GM18519 (cell line): ENCODE measurements around the gene SH3RF1.
A peak's percentile ranks its signal among the peaks of the same experiment; 100 is the strongest.

Source experiments
- ATAC-seq: cut with Tn5 transposase; IDR thresholded peaks from one replicate; pipeline ENCODE4 v1.9.1; 2021; ENCODE audit warnings: mild to moderate bottlenecking, moderate library complexity; ENCODE audit not compliant: unreplicated experiment, low FRiP score

Gene SH3RF1

DNA sequence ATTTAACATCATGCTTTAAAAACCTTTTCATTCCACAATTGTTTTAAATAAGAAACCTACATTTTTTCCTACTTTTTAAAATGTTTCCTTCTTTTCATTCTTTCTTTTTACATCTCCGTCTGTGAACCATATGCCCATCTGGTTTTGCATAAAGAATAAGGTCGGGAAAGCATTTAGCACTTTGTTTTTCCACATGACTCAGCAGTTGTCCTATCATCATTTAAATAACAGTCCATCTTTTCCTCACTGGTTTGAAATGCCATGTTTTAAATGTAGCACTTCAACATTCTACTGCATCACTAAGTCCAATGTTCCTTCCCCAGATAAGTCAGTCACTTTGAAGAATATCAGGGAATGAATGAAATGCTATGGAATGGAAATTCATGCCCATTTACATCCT lies 128.4 kb downstream of the SH3RF1 start:
- no peak for ATAC-seq

DNA sequence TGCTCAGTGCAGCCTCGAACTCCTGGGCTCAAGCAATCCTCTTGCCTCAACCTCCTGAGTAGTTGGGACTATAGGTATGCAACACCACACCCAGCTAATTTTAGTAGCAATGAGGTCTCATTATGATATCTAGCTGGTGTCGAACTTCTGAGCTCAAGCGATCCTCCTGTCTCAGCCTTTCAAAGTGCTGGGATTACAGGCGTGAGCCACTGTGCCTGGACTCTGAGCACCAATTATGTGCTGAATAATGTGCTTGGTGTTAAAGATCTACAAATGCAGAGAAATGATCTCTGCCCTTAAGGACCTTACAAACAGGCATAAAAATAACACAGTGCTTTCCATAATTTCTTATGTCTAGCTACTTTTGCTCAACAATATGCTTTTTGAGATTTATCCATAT lies 131.7 kb downstream of the SH3RF1 start:
- ATAC-seq: no peak

DNA sequence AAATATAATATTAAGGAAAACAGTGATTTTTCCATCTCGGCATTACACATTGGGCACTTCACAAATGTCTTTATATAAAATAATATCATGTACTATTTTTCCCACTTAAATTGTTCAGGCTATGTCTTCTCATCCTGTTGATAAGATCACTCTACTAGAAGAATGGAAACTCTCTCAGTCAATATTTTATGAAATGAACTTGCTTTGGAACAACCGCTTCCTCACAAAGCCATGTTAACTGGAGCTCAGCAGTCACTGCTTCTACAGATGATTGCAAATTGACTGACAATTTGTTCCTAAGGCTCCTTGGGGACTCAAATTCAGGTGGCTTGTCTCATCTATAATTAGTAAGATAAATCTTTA lies 133.2 kb downstream of the SH3RF1 start:
- no peak for ATAC-seq

DNA sequence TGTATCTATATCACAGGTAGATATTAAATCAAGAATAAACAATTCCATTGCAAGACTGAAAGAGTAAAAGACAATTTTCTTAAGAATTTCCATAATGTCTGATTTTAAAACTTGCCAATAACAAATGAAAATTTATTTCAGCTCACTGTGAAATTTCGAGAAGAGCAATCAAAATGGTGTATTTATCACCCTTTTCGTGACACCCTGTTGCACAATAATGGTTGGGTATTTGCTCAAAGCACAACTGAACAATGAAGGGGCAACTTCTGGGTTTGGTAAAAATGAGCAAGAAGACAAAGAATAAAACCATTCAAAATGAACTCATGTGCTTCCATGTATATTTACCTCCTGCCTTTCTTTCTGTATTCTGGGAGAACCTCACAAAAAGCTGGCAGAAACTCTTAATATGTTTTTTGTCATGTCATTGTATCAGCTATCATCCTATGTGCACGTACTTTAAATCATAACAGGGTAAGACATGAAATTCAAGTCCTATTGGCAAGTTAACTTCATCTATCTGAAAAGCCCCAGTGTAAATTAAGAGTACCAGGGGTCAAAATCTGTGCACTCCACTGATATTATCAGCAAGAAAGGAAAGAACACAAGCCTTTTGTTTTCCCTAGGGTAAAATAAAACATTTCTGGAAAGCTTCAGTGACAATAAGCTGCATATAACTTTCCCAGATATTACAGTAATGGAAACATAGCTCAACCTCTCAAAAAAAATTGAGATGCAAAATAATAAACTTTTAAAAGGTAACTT lies 133.8 kb downstream of the SH3RF1 start:
- no peak for ATAC-seq

DNA sequence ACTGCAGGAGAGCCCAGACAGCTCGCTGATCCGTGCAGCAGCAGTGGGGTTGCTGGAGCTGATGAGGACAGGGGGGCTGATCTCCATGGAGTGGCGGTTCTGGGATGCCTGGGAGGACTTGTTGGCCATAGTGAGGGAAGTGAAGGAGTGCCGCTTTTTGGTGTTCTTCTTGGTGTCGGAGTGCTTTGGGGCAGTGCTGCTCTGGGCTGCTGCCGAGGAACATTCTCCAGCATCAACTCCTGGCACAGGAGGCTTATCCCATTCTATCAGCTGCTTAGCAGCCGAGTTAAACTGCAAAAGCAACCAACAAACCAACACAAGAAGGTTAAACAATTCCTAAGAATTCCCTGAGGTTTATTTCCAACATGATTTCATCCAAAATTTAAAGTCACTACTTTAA lies 134.4 kb downstream of the SH3RF1 start:
- no peak for ATAC-seq

DNA sequence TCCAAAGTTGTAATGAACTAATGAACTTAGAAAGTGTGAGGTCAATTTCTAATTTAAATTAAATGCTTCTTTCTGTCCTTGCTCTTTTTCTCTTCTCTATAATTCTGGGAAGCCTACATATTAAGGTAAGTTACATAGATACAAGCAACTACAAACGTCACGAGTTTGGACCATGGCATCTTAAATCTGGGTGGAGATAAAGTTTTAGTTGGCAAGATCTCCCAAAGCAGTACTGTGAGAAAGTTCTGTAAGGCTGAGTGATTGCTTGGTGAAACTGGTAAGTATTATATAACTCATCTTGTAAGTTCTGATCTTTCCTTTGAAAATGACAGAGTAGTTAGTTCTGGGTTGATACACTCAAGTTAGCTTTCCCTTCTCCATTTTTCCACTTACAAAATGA lies 135.0 kb downstream of the SH3RF1 start:
- no peak for ATAC-seq

DNA sequence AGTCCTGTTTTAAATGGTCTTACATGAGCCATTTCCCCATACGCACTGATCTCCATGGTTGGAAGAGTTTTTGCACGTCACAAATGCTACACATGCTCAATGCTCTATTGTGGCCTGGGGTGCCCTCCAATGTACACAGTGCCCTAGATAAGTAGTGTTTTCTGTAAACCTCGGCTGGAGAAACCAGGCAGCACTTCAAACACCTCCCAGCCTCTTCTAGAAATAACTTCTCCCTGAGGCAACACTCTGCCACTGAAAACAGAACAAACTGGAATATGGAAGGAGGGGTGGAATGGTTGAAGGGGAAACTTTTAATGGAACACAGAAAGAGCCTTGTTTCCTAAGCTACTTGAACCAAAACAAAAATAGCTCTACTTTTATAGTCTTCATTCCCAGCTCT lies 136.8 kb downstream of the SH3RF1 start:
- no peak for ATAC-seq

DNA sequence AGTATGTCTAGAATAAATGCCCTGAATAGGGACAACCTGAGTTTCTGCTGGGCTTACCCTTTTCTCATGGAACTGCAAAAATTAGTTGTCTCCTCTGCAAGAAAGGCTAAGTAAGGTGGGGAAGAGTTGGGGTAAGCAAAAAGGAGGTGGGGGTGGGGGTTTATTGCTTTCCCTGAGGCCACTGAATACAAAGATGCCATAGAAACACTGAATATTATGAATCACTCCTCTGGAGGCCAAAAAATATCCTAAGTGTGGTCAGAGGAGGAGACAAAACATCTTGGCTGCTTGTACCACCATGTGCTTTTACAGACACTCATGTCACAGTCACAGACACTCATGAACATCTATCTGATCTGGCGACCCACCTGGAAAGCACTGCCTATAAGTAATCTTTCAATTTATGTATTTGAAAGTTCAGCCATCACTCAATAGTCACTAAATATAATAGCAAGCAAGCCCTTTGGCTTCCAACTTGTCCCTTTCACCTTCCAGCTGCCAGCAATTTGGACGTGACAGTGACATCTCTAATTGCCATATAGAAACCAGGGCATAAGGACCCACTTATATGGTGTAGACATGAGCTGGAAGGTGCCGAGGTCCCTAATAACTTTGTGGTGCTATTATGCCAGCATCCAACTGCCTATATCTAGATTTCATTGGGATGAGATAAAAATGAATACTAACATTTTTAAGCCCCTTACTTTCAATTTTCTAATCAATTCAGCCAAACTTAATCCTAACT lies 138.0 kb downstream of the SH3RF1 start:
- ATAC-seq: no peak

DNA sequence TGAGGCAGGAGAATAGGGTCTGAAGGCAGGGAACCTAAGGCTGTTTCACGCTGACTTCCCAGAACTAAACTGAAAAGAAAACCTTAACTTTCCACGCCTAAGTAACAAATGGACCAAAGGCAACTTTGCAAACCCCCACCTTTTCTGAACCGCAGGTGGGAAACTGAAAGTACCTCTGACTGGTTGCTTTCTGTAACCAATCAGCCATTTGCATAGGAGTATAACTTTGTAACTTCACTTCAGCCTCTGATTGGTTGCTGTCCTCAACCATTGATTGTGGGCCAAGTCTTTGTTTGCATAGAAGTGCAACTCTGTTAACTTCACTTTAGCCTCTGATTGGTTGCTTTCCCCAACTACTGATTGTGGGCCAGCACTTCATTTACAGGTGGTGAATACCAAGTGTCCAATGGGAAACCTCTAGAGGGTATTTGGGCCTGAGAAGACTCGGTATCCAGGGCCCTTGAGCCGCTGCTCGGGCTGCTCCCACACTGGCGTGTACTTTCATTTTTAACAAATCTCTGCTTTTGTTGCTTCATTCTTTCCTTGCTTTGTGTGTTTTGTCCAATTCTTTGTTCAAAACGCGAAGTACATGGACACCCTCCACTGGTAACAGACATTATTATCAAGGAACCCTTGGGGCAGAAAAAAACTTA lies 139.1 kb downstream of the SH3RF1 start:
- ATAC-seq: no peak

DNA sequence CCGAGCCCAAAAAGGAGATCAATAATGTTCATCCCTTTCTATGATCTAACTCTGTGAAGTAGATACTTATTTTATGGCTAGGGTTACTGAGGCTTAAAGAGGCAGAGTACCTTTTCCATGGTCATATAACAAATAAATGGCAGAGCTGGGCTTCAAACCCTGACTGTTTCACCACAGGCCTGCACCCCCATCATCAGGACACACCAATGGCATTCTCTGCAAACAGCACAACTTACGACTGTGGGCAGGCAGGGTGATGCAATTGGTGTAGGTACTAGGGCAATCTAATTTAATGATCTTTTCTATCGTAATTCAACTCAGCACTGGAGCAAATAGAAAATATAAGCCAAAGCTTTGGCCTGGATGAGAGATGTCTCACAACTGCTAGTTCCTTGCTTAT lies 141.9 kb downstream of the SH3RF1 start:
- ATAC-seq: no peak

DNA sequence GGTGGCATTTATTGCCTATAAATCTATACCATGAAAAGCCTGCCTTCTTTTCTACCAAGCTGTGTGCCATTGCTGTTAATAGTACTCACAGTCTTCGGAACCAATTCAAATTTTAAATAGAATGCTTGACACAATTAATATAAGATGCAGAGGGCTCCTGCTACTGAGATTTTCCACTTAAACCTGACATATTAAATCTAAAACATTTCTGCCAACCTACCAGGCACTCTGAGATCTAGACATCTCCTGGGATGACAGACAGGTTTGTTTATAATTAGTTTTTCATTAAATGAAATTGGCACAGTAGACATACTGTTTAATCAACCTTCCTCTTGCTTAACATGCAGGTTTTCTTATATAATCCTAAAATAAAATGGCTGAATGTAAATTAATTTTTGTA lies 143.4 kb downstream of the SH3RF1 start:
- ATAC-seq: no peak

DNA sequence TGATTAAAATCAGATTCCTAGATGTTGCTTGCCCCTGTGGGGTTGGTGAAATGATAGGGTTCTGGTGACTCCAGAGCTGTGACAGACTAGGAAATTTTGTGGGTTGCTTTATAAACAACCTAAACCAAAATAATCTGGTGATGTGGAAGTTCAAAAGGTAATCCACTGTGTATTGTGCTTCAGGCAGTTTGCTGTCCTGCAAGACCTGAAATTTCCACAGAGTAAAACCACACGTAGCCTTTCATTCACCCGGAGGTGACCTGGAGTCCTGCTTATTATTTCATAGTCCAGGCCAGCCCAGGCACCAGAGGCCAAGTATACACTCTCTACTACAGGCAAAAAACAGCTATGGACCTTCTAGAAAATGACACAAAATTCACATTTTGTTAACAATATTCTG lies 146.1 kb downstream of the SH3RF1 start:
- no peak for ATAC-seq

DNA sequence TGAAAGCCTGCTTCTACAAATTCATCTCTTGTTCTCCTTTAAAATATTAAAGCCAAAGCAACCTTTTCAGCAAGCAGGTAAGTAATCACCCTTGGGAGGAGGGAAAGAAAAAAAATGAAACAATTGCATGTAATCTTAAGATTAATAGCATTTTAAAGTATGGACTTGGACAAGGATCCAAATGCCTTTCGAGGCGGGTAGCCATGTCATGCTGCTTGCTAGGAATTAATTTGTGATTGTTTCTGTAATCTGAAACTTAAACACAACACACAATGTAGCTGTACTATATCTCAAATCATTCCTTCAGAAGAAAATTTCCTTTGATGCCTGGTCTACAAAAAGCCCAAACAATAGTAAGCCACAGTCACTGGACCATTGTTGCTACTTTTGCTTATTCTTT lies 148.3 kb downstream of the SH3RF1 start:
- no peak for ATAC-seq

DNA sequence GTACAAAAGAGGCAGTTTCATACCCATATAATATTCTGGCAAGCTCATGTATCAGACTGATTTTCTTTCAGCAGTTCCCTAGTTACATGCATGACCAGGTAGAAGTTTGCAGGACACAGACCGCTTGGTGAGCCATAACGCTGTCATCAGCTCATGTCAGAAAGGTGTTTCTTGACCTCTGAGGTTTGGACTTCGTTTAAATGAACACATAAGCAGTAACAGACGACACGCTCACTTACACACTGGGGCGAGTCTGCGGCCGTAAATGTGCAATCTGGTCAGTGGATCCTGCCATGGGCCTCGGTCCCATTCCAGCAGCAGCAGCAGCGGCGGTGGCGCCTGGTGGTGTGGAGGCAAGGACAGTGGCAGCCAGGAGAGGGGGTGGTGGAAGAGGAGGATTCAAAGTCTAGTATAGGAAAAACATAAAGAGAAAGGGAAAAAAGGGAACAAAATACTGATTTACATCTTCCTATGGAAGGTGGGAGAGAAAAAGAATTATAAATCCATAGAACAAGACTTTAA lies 148.8 kb downstream of the SH3RF1 start:
- ATAC-seq: no peak

DNA sequence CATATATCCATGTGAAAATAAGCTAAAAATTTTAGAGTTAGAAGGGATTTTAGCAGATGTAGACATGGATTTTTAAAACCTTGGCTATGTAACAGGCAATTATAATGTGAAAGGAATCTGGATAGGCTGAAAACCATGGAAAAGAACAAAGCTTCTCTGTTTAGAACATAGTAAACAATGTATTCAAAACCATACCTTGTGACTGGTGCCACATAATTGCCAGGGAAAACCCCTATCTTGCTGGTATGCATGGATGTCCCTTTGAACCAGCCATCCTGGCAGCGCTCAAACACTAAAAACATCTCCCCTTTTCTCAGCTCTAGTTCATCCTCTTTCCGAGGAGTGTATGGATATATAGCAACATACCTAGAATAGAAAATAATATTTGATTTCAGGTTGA lies 150.1 kb downstream of the SH3RF1 start:
- no peak for ATAC-seq

DNA sequence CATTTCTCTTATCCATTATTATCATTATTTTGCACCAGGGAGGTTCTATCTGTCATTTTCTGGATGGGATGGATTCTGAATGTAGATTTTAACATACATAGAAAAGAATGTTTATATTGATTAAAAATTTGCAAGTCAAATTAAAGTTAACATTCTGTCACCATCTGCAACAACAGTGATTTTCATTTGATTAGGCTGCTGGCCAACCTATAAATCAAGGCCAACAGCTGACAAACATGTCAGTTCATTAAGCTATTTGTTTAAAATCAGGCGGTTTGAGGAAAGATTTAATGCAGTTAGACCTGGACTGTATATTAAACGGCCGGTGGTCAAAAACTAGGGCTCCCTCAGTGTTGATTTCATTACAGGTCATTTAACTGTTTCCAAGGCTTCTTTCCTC lies 151.2 kb downstream of the SH3RF1 start:
- no peak for ATAC-seq

DNA sequence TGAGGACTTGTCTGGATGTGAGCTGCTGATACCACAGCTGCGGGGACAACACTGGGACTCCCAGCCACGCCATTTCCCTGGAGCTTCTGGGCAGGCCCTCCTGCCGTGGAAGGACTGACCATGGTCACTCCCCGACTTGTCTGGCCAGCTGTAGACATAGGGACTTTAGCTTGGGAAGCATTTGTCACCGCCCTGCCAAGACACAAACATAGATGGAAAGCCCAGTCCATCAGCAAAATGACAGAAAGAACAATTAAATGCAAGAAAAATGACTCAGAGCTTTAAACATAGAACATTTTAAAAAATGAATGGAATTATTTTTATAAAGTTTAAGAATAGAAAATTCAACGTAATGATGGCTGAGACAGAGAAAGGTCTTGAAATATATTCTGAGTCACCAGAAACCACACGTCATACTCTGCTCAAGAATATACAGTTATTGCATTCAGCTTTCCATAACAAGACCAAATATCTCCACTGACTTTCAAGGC lies 153.1 kb downstream of the SH3RF1 start:
- no peak for ATAC-seq

DNA sequence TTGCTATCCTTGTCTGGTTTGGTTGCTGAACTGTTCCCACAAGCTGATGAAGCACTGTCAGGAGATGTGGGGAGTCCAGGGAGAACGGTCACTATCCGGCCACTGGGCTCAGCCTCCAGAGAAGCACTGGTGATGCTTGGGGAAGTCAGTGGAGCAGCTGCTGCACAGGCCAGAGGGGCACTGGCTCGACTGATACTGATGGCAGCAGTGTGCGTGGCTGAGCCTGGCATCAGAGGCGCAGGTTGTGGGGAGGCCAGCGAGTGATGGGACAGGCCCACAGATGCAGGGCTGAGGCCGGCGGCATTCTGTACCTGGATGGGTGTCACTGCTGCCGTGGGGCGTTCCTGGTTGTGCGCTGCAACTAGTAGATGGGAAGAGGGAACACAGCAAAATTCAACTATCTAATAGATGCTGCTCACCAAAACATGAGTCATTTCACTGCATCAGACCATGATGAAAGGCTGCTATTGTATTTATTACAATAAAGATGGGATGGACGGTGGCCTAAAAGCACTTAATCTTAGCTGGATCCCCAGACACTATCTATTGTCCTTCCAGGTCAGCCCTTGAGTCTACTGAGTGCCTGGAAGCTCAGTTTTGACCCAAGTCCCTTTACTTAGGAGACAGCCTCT lies 154.4 kb downstream of the SH3RF1 start:
- no peak for ATAC-seq

DNA sequence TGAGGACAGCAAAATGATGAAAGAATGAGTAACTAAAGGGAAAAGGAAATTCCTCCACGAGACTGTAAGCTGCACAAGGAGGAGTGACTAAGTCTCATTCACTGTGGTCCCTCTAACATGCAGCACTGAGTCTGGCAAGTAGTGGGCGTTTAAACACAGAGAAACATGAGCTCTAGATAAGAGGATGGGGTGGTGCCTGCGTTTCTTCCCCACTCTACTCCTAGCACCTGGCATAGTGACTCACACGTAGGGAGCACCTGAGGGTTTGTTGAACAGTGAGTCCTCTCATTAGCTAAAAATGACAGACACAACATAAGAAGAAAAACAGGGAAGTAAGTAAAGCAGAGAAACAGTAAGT lies 154.9 kb downstream of the SH3RF1 start:
- ATAC-seq: peak; percentile 36

DNA sequence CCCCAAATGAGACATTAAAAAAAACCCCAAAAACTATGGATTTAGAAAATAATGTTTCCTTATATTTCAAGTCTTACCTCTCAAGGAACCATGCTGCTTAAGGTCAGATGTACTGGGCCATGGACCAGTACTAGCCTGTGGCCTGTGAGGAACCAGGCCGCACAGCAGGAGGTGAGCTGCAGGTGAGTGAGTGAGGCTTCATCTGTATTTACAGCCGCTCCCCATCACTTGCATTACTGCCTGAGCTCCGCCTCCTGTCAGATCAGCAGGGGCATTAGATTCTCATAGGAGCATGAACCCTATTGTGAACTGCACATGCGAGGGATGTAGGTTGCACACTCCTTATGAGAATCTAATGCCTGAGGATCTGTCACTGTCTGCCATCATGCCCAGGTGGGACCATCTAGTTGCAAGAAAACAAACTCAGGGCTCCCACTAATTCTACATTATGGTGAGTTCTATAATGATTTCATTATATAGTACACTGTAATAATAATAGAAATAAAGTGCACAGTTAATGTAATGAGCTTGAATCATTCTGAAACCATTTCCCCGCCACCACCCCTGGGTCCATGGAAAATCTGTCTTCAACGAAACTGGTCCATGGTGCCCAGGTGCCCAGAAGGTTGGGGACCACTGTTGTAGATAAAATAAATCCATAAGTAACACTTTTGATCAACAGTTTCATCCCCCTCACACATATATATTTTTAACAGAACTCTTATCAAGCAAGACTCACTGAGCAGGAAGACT lies 155.4 kb downstream of the SH3RF1 start:
- ATAC-seq: no peak
